ENCODE measurements around the gene B4GALNT3. TPM values are rescaled to one million over a fixed set of nuclear protein-coding genes. Genes with fewer than 3 reads are reported as not detected.

B4GALNT3 gene
- total and polyA plus RNA-seq, 2 of the 13 experiments (the other 11 are each of a cell fraction or from before 2014, with no cell fraction given) = 3.2 to 4.4 TPM

GRCh38 chr12:571795-572531, 112.2 kb downstream of the B4GALNT3 start (continued):
- TF ChIP-seq UBTF (CRISPR knock-in tag; IDR thresholded peaks at IDR 0.05) (peak; percentile 45), ZNF644 (CRISPR knock-in tag; IDR thresholded peaks at IDR 0.05; ENCODE audit: low read depth) (0 out of 2 replicates have a peak, but pooled peaks have one; percentile 14), MAZ (IDR thresholded peaks at IDR 0.05; ENCODE audit: borderline replicate concordance, low read depth, low read length) (no peak), MAZ (CRISPR knock-in tag; IDR thresholded peaks at IDR 0.05; ENCODE audit: low read depth) (no peak), TCF12 (IDR thresholded peaks at IDR 0.05) (no peak), TCF12 (CRISPR knock-in tag; IDR thresholded peaks at IDR 0.05) (0 out of 2 replicates have a peak, but pooled peaks have one; percentile 50), ISX (CRISPR knock-in tag; conservative IDR thresholded peaks at IDR 0.05) (no peak), ZNF230 (CRISPR knock-in tag; IDR thresholded peaks at IDR 0.05) (no peak), PCBP2 (optimal IDR thresholded peaks at IDR 0.05; ENCODE audit: low read depth, low read length, poor library complexity, severe bottlenecking) (no peak), SMC3 (IDR thresholded peaks at IDR 0.05; ENCODE audit: low read length) (no peak), KLF12 (CRISPR knock-in tag; IDR thresholded peaks at IDR 0.05; ENCODE audit: borderline replicate concordance) (no peak), KAT7 (CRISPR knock-in tag; IDR thresholded peaks at IDR 0.05; ENCODE audit: borderline replicate concordance) (no peak), DNMT3B (CRISPR knock-in tag; conservative IDR thresholded peaks at IDR 0.05) (no peak), TARDBP (CRISPR knock-in tag; IDR thresholded peaks at IDR 0.05) (0 out of 2 replicates have a peak, but pooled peaks have one; percentile 28), ZNF737 (CRISPR knock-in tag; IDR thresholded peaks at IDR 0.05; ENCODE audit: borderline replicate concordance) (0 out of 2 replicates have a peak, but pooled peaks have one; percentile 42), ZNF710 (CRISPR knock-in tag; IDR thresholded peaks at IDR 0.05; ENCODE audit: borderline replicate concordance) (0 out of 2 replicates have a peak, but pooled peaks have one; percentile 64), SATB2 (CRISPR knock-in tag; IDR thresholded peaks at IDR 0.05) (no peak), ZBTB20 (CRISPR knock-in tag; IDR thresholded peaks at IDR 0.05; ENCODE audit: borderline replicate concordance, low read depth) (no peak), NRL (CRISPR knock-in tag; IDR thresholded peaks at IDR 0.05; ENCODE audit: borderline replicate concordance) (peak; percentile 72; the same call in 1 of the 2 replicates), TMF1 (CRISPR knock-in tag; IDR thresholded peaks at IDR 0.05; ENCODE audit: low read depth) (no peak), ZBTB1 (CRISPR knock-in tag; IDR thresholded peaks at IDR 0.05; ENCODE audit: borderline replicate concordance) (no peak), PAXIP1 (CRISPR knock-in tag; conservative IDR thresholded peaks at IDR 0.05) (no peak), ZSCAN21 (CRISPR knock-in tag; IDR thresholded peaks at IDR 0.05; ENCODE audit: borderline replicate concordance) (no peak)
